Measurements from ENCODE around the gene RBM33. TPM values are rescaled to one million over a fixed set of nuclear protein-coding genes. Genes with fewer than 3 reads are reported as not detected.

The RBM33 gene
- total and polyA plus RNA-seq, 7 donors, result 11.6 to 49.3 (median 40.4) TPM

DNA sequence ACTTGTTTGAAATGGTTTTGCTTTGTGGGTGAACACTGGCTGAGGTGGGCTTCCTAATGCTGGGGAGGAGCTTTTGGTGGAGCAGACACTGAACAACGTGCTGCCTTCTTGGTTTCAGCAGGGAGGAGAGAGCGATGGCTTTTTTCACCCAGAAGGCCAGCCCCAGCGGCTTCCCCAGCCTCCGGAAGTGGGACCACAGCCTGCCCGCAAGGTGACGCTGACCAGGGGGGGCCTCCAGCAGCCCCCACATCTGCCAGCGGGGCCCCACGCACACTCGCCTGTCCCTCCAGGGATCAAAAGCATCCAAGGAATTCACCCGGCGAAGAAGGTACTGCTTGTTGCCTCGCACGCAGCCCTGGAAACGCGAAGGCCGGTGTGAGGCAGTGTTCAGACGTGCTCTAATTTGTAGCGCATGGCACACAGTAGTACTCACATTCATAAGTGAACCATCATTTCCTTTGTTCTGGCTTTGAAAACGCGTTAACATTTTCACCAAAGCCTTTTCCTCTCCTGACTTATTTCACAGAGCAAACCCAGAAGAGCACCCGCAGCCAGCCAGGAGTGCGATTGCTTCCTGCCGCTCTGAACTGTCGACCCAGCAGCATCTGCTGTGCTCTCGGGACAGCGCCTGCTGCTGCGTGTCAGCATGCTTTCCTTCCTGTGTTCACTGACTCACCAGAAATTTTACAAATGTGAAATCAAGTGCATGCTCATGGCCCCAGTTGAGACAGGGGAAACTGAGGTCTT lies 119.4 kb downstream of the RBM33 start:
- Histone ChIP-seq H3K4me3 (no peak overlapping the region), H3K27me3 (ENCODE audit: insufficient read depth in 3 of 3, low read length in 2 of 3) (no peaks in the 10 kb centered on the region), H3K4me1 (peaks cover 13% of the 10 kb centered on the region), H3K36me3 (ENCODE audit: insufficient read depth in 1 of 2, low read depth in 1 of 2) (peaks cover 0 to 47% of the 10 kb centered on the region in 2 donors), H3K27ac (peak overlapping the region; percentile 64), H3K9me3 (no peaks in the 10 kb centered on the region)
- DNase-seq, result no peak
- peak in 2 of 4 donors; percentile 33 to 36 for ATAC-seq
- WGBS, 3 donors, result 63 to 69% (median 67%) methylated on average over 27 of the region's 27 CpGs
- intact Hi-C loops (cut with DNase I), result no loop called here
- TF ChIP-seq, protein P1, sequence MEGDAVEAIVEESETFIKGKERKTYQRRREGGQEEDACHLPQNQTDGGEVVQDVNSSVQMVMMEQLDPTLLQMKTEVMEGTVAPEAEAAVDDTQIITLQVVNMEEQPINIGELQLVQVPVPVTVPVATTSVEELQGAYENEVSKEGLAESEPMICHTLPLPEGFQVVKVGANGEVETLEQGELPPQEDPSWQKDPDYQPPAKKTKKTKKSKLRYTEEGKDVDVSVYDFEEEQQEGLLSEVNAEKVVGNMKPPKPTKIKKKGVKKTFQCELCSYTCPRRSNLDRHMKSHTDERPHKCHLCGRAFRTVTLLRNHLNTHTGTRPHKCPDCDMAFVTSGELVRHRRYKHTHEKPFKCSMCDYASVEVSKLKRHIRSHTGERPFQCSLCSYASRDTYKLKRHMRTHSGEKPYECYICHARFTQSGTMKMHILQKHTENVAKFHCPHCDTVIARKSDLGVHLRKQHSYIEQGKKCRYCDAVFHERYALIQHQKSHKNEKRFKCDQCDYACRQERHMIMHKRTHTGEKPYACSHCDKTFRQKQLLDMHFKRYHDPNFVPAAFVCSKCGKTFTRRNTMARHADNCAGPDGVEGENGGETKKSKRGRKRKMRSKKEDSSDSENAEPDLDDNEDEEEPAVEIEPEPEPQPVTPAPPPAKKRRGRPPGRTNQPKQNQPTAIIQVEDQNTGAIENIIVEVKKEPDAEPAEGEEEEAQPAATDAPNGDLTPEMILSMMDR (IDR thresholded peaks at IDR 0.05), result no peak

DNA sequence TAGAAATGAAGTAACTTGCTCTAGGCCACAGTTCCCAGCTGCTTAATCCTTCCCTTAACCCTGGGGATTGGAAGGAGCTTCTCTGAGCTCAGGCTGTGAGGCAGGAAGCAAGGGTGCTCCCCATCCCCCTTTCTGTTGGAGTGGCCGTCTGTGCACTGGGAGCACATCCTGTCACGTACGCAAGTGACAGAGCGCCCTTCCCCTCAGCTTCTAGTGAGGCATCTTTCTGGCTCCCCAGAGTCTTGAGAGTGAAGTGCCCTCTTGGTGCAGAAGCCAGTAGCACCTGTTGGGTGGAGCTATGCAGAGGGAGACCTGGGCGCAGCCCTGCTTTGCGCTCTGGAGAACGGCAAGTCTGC lies 120.0 kb downstream of the RBM33 start:
- TF ChIP-seq, protein P1 (IDR thresholded peaks at IDR 0.05), result no peak
- peak overlapping the region; percentile 64 for H3K27ac ChIP-seq
- ATAC-seq (no peak), DNase-seq (no peak)
- no peaks in the 10 kb centered on the region for H3K9me3 ChIP-seq
- H3K27me3 ChIP-seq (ENCODE audit: insufficient read depth in 3 of 3, low read length in 2 of 3), result no peaks in the 10 kb centered on the region
- no peak overlapping the region for H3K4me3 ChIP-seq
- peaks cover 13% of the 10 kb centered on the region for H3K4me1 ChIP-seq
- WGBS, 3 donors, result 77 to 85% (median 78%) methylated on average over 7 of the region's 7 CpGs
- peaks cover 0 to 51% of the 10 kb centered on the region in 2 donors for H3K36me3 ChIP-seq (ENCODE audit: insufficient read depth in 1 of 2, low read depth in 1 of 2)
- intact Hi-C loops (cut with DNase I), result no loop called here

DNA sequence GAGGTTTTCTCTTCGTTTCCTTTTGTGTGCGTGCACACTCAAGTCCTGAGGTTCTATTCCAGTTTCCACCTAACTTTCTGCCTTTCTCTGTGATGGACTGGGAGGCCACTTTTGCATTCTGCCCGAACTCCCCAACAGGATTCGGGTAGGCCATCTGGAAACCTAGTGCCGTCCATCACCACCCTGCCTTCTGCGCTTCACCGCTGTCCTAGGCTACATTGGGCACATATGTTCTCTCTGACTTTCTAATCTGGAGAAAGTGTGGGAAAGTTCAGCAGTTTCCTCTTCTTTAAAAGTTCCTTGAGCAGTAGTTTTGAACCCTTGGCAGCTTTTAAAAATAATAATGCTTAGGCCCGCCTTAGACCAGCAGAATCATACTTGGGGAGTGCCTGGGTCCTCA lies 121.0 kb downstream of the RBM33 start:
- H3K9me3 ChIP-seq, result no peaks in the 10 kb centered on the region
- H3K4me3 ChIP-seq, result no peak overlapping the region
- peaks cover 13% of the 10 kb centered on the region for H3K4me1 ChIP-seq
- H3K27ac ChIP-seq, result no peak overlapping the region
- TF ChIP-seq, protein P1 (IDR thresholded peaks at IDR 0.05), result no peak
- no peaks in the 10 kb centered on the region for H3K27me3 ChIP-seq (ENCODE audit: insufficient read depth in 3 of 3, low read length in 2 of 3)
- WGBS, 3 donors, result 81 to 95% (median 84%) methylated on average over 8 of the region's 8 CpGs
- ATAC-seq (no peak), DNase-seq (no peak)
- H3K36me3 ChIP-seq (ENCODE audit: insufficient read depth in 1 of 2, low read depth in 1 of 2), result peaks cover 0 to 61% of the 10 kb centered on the region in 2 donors
- intact Hi-C loops (cut with DNase I), result loop anchor here in 1 of 2 donors (5.0 kb wide), 1 partner anchor 168 kb away; no protein-coding TSS in a partner anchor

DNA sequence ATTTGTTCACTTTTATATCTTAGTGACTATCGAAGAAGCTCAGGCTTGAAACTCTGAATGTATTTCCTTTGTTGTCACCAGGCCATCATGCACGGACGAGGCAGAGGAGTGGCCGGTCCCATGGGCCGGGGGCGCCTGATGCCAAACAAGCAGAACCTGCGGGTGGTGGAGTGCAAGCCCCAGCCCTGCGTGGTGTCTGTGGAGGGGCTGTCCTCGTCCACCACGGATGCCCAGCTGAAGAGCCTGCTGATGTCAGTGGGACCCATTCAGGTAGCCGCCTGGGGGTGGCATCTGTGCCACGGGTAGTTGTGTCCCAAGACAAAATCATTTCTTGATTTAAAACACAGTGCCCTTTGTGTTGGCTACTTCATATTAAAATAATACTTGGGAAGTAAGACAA lies 121.9 kb downstream of the RBM33 start:
- Histone ChIP-seq H3K4me3 (no peak overlapping the region), H3K9me3 (no peaks in the 10 kb centered on the region), H3K27me3 (ENCODE audit: insufficient read depth in 3 of 3, low read length in 2 of 3) (no peaks in the 10 kb centered on the region), H3K27ac (no peak overlapping the region), H3K4me1 (peaks cover 13% of the 10 kb centered on the region), H3K36me3 (ENCODE audit: insufficient read depth in 1 of 2, low read depth in 1 of 2) (peaks cover 0 to 69% of the 10 kb centered on the region in 2 donors)
- TF ChIP-seq, protein P1 (IDR thresholded peaks at IDR 0.05), result no peak
- 81 to 89% (median 82%) methylated on average over 12 of the region's 12 CpGs for WGBS, 3 donors
- DNase-seq (no peak), ATAC-seq (no peak)
- intact Hi-C loops (cut with DNase I), result loop anchor here in 1 of 2 donors (5.0 kb wide), 1 partner anchor 169 kb away; no protein-coding TSS in a partner anchor
